Measurements from ENCODE around the gene GREM1.

GREM1 gene

DNA sequence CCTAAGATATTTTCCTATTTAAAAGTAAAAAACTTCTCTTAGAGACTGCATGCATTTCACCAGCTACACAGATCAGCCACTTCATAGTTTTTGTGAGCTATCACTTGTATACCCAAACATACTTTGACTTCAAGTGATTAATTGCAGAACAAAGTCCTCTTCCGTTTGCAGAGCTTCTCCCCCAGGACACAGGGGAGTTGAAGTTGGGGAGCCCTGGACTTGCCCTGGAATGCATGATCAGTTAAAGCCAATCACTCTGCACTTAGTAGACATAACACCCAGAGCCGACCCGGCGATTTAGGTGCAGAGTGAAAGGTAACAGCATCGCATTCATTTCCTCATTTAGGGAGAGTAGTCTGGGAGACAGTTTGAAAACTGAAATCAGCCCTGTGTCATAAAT, 70.1 kb downstream of the GREM1 start:
- DNase-seq (ENCODE audit: low read depth) = no peak

DNA sequence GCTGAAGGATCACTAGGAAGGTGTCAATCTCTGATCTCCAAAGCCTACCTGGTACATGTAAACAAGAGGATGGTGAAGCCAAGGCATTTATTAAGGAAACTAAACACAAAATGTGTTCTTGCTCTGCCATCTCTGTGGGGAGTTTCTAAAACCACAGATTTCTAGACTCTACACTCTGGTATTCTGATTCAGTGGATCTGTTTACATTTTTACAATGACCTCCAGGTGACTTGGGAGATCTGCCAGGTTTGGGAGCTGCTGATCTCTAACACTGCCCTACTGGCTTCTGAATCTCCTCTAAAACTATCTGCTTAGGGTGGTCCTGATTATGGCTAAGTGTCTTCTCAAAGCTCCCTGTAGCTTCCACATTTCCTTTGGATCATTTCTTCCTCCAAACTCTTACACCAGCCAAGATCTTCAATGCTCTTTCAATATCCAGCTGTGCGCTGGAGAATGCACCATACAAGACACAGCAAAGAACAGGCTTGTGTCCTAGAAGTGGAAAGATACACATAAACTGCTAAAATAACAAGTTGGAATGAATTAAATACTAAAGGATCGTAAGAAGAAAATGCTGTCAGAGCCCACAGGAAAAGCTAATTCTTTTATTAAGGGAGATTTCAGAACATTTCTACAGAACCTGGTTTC, 72.7 kb downstream of the GREM1 start:
- DNase-seq (ENCODE audit: low read depth) = no peak

DNA sequence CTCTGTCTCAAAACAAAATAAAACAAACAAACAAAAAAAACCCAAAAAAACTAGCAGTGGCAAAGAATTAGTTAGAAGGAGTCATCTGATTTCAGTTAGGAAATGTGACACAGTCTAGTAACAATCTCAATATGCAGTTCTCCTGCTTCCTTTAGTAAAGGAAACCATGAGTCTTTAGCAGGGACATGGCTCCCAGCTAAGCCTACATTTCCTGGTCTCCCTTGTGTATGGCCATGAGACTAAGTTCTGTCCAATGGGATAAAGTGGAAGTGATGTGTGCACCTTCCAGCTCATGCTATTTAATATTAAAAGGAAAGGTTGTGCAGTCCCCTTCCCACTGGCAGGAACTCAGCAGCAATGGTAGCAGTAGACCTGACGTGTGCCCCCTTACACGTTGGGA, 74.6 kb downstream of the GREM1 start:
- no peak for DNase-seq (ENCODE audit: low read depth)
